LNCAP (cell line): ENCODE data around the gene CLEC2A.

ENCODE experiments used
- TF ChIP-seq, protein P1 (sequence below): fragments of 450-650 bp; IDR thresholded peaks from 2 replicates; pipeline ENCODE4 v1.5.1; 2017; ENCODE audit warnings: mild to moderate bottlenecking

CLEC2A gene

DNA sequence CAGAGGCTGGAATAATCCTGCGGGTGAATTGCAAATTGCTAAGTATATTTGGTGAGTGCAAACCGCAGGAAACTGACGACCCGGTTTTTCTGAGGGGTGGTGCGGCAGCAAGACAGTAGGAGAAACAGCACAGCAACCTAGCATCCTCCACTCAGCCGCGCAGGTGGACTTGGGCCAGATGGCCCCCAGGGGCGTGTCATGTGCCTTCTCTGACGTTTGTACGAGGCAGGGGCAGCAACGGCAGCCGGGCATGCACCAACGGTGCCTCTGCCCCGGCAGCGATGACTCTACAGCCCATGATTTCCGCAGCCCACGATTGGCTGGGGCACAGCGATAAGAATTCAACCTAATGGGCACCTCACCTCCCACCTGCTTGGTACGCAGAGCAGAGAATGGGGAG is 11.1 kb upstream of the CLEC2A start:
- TF ChIP-seq, protein P1, sequence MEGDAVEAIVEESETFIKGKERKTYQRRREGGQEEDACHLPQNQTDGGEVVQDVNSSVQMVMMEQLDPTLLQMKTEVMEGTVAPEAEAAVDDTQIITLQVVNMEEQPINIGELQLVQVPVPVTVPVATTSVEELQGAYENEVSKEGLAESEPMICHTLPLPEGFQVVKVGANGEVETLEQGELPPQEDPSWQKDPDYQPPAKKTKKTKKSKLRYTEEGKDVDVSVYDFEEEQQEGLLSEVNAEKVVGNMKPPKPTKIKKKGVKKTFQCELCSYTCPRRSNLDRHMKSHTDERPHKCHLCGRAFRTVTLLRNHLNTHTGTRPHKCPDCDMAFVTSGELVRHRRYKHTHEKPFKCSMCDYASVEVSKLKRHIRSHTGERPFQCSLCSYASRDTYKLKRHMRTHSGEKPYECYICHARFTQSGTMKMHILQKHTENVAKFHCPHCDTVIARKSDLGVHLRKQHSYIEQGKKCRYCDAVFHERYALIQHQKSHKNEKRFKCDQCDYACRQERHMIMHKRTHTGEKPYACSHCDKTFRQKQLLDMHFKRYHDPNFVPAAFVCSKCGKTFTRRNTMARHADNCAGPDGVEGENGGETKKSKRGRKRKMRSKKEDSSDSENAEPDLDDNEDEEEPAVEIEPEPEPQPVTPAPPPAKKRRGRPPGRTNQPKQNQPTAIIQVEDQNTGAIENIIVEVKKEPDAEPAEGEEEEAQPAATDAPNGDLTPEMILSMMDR: no peak

DNA sequence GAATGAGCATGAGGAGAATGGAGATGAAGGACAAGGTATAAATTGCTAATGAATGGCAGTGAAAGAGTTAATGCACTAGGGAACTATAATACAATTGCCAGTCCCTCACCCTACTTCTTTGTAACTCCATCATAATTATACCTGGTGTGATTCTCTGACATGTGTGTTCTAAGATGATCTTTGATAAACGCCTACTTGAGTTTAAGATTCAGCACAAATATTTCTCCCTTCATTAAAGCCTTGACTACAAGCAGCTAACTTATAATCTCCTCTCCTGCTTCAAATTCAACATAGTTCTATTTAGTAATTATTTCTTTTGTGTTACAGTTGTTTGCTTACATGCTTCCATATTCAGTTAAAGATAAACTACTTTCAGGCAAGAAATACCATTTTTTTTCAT is 9.7 kb upstream of the CLEC2A start:
- TF ChIP-seq, protein P1: no peak

DNA sequence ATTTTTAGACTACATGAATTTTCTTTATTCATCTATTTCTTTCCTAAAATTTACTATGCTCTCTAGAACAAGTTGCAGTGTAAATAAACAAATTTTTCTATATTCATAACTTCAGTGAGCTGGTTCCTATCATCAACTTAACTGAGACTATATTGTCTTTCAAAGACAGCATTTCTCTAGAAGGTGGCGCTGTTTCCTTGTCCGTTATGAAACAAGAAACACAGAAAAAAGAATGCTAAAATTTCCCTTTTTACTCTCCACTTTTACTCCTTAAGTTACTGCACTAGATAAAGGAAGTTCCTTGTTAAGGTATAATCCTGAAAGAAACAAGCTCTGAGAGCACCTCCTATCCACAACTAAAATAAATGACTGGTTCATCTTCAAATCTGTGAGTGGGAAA is 8.2 kb upstream of the CLEC2A start:
- TF ChIP-seq, protein P1: peak; percentile 66

DNA sequence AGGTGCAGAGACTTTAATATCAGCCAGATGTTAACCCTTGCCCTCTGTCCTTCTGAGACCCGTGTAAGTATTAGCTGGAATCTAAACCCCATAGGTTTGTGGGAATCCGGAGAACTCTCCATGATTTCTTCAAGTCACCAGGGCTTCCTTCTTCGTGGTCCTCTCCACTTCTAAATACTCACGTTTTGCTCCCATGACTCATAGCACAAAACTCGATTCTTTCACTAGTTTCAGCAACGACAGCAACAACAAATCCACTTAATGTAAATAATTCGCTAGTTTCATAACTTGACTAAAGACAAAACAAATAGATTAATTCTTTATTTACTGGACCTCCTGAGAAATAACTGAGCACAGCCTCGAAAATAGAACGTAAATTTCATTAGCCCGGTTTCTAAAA is 4.4 kb upstream of the CLEC2A start:
- TF ChIP-seq, protein P1: no peak

DNA sequence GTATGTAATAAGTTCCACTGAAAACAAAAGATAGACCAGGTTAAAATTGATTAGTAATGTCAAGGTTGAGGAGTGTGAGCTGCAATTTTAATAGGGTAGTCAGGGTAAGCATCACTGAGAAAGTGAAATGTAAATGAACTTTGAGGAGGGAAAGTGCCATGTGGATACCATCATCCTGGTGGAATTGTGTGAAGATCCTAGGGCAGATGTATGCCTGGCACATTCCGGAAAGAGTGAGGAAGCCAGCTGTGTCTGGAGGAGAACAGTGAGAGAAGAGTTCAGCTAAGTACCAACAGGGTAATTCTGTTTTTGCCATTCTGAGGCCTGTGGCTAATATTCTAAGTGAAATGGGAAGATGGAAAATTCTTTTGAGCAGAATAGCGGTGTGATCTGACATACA is 2.9 kb upstream of the CLEC2A start:
- TF ChIP-seq, protein P1: no peak

DNA sequence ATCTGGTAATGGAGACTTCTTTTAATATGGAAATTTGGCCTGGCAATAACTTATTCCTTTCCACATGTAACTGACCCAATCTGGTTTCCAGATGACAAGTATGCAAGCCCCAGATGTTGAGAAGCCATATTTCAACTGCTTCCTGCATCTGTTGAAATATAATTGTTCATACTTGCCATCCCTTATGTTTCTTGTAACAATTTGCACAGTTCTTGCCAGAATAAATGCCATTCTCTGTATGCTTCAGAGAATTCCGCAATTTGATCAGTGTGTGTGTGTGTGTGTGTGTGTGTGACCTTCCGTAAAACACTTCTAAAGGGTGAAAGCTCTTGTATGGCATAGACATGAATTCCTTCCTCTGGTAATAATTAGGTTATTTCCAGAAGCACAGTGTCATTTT is 1.8 kb upstream of the CLEC2A start:
- TF ChIP-seq, protein P1: no peak

DNA sequence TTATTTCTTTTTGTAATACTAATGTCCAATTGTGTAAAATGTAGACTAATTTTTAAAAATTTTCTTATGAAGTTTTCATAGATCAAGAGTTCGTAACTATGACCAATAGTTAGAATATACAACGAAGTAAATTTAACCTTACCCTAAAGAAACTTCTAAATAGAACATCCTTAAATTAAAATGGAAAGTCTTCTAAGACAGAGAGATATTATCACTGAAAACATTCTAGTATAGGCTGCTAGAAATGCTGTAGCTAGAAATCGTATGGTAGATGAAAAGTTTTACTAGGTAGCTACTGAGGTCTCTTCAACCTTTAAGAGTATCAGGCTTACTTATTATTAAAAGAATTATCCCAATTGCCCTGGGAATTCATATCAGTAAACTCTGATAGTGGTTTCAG is 925 bp downstream of the CLEC2A start:
- TF ChIP-seq, protein P1: no peak

DNA sequence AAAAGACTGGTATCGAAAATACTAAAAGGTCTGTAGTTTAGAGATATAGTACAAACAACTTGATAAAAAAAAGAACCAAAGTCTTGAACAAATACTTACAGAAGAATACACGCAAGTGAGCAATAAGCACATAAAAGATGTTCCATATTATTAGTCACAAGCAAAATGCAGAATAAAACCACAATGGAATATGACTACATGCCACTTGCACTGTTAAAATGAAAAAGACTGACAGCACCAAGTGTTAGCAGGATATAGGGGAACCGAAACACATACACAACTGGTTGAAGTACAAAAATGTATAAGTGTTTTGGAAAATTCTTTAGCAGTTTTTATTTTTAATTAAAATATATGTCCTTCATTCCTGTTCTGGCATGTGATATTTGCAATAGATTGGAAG is 3.6 kb downstream of the CLEC2A start:
- TF ChIP-seq, protein P1: no peak
